ENCODE measurements around the gene PHACTR1.

Gene PHACTR1

DNA sequence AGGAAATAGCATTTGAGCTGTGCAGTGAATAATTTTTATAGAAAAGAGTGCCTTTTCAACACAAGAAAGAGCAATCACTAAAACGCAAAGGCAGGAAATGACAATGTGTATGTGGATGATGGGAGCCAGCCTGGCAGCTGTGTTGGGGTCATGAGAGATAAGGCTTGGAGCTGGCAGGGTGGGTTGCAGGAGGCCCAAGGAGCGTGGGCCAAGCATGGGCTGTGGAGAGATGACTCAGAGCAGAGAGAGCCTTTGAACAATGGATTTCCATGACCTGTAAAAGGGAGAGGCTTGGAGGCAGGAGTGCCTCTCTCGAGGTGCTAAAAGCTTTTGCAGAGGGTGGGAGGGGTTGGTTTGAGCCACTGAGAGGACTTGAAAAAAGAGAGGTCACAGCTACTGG lies 618.4 kb downstream of the PHACTR1 start:
- no peak for DNase-seq

DNA sequence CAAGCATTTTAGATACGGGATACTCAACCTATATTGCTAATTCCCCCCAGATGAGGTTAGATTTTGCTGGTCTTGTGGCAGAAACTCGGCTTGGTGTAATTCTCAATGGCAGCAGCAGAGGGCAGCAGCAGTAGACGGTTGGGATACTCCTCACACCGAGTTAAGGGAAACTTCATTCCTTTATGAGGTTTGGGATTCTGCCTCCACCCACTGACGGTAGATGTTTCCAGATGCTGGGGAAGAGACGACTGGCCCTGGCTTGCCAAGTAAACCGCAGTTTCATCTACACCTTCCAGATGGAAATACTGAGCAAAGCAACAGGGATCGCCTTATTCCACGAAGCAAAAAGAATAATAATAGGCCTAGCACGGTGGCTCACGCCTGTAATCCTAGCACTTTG lies 620.0 kb downstream of the PHACTR1 start:
- peak; percentile 34 for DNase-seq

DNA sequence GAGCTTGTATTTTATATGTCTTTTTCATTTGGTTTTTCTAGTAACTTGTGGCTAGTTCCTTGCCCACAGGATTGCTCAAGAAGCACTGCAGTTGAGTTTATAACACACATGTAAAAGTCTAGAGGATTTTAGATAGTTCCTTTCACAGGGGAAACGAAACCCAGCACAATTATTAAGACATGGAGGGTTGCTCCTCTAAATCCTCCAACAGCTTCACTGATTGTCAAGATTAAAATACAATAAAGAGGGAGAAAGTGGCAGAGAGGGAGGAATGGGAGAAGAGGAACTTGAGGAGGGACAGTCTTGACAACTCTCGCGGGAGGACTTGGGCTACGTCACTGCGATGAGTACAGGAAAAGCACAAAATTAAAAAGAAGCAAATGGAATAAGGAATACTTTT lies 621.5 kb downstream of the PHACTR1 start:
- no peak for DNase-seq

Data from GOT3 (cell line).